Stimulated activated memory B cell treated with anti-CD40 and anti-IgM and Interleukin-4, amounts not matched to agents 10 μg/mL and 1 μg/mL and 100 μg/mL, for 72 hours (primary cell): Measurements from ENCODE around the gene ITIH4.

Experiments
- ATAC-seq: fragments of 150-1000 bp; cut with Tn5 transposase; 2 replicates; pipeline ENCODE4 v1.10.0; 2021
- H3K27ac Mint-ChIP-seq: one replicate; pipeline ENCODE4 v1.8.0; 2022; ENCODE audit warnings: mild to moderate bottlenecking, mixed read lengths
- H3K27me3 Mint-ChIP-seq: one replicate; pipeline ENCODE4 v1.8.0; 2022; ENCODE audit warnings: mixed read lengths
- H3K36me3 Mint-ChIP-seq: one replicate; pipeline ENCODE4 v1.8.0; 2022; ENCODE audit warnings: mixed read lengths
- H3K4me1 Mint-ChIP-seq: one replicate; pipeline ENCODE4 v1.8.0; 2022; ENCODE audit warnings: mixed read lengths
- H3K4me3 Mint-ChIP-seq: one replicate; pipeline ENCODE4 v1.8.0; 2022; ENCODE audit warnings: mild to moderate bottlenecking, moderate library complexity, mixed read lengths
- H3K9me3 Mint-ChIP-seq: one replicate; pipeline ENCODE4 v1.8.0; 2022; ENCODE audit warnings: mixed read lengths

Gene ITIH4

GRCh38 chr3:52843108-52843865, 12.8 kb upstream of the ITIH4 start:
- H3K36me3 Mint-ChIP-seq: peaks cover 42% of the 10 kb centered on the region
- H3K4me3 Mint-ChIP-seq: no peak overlapping the region
- no peaks in the 10 kb centered on the region for H3K9me3 Mint-ChIP-seq
- H3K27ac Mint-ChIP-seq: no peak overlapping the region
- H3K27me3 Mint-ChIP-seq: no peaks in the 10 kb centered on the region
- no peak for ATAC-seq
- H3K4me1 Mint-ChIP-seq: peaks cover 6% of the 10 kb centered on the region

GRCh38 chr3:52842424-52842823, 12.0 kb upstream of the ITIH4 start:
- ATAC-seq: no peak
- Mint-ChIP-seq H3K4me3 (no peak overlapping the region), H3K4me1 (peaks cover 6% of the 10 kb centered on the region), H3K27ac (no peak overlapping the region), H3K27me3 (no peaks in the 10 kb centered on the region), H3K36me3 (peaks cover 40% of the 10 kb centered on the region), H3K9me3 (no peaks in the 10 kb centered on the region)

GRCh38 chr3:52841981-52842340, 11.5 kb upstream of the ITIH4 start:
- Mint-ChIP-seq H3K27ac (no peak overlapping the region), H3K4me3 (no peak overlapping the region), H3K36me3 (peaks cover 39% of the 10 kb centered on the region), H3K27me3 (no peaks in the 10 kb centered on the region), H3K4me1 (peaks cover 6% of the 10 kb centered on the region), H3K9me3 (no peaks in the 10 kb centered on the region)
- ATAC-seq: no peak

GRCh38 chr3:52841211-52841980, 10.9 kb upstream of the ITIH4 start:
- H3K27ac Mint-ChIP-seq: no peak overlapping the region
- no peaks in the 10 kb centered on the region for H3K27me3 Mint-ChIP-seq
- peak; percentile 72 for ATAC-seq
- H3K4me1 Mint-ChIP-seq: peaks cover 12% of the 10 kb centered on the region
- no peak overlapping the region for H3K4me3 Mint-ChIP-seq
- no peaks in the 10 kb centered on the region for H3K9me3 Mint-ChIP-seq
- H3K36me3 Mint-ChIP-seq: peaks cover 44% of the 10 kb centered on the region

GRCh38 chr3:52839892-52840545, 9.5 kb upstream of the ITIH4 start:
- H3K36me3 Mint-ChIP-seq: peaks cover 47% of the 10 kb centered on the region
- ATAC-seq: no peak
- H3K27ac Mint-ChIP-seq: no peak overlapping the region
- H3K4me1 Mint-ChIP-seq: peaks cover 12% of the 10 kb centered on the region
- H3K27me3 Mint-ChIP-seq: no peaks in the 10 kb centered on the region
- H3K9me3 Mint-ChIP-seq: no peaks in the 10 kb centered on the region
- H3K4me3 Mint-ChIP-seq: no peak overlapping the region

- Mint-ChIP-seq H3K4me1 (peaks cover 12% of the 10 kb centered on the region), H3K9me3 (no peaks in the 10 kb centered on the region), H3K27me3 (no peaks in the 10 kb centered on the region), H3K4me3 (no peak overlapping the region), H3K27ac (no peak overlapping the region), H3K36me3 (peaks cover 41% of the 10 kb centered on the region)
- no peak for ATAC-seq
Observed at GRCh38 chr3:52839268-52839575, 8.8 kb upstream of the ITIH4 start.

GRCh38 chr3:52838561-52839267, 8.2 kb upstream of the ITIH4 start:
- no peak for ATAC-seq
- Mint-ChIP-seq H3K4me1 (peaks cover 12% of the 10 kb centered on the region), H3K9me3 (no peaks in the 10 kb centered on the region), H3K36me3 (peaks cover 41% of the 10 kb centered on the region), H3K27me3 (no peaks in the 10 kb centered on the region), H3K4me3 (no peak overlapping the region), H3K27ac (no peak overlapping the region)

- Mint-ChIP-seq H3K27ac (no peak overlapping the region), H3K4me3 (no peak overlapping the region)
Observed at GRCh38 chr3:52836986-52837385, 6.5 kb upstream of the ITIH4 start.

GRCh38 chr3:52836471-52836845, 6.0 kb upstream of the ITIH4 start:
- Mint-ChIP-seq H3K4me3 (no peak overlapping the region), H3K9me3 (no peaks in the 10 kb centered on the region), H3K27ac (no peak overlapping the region), H3K4me1 (peaks cover 8% of the 10 kb centered on the region), H3K27me3 (no peaks in the 10 kb centered on the region), H3K36me3 (peaks cover 32% of the 10 kb centered on the region)
- no peak for ATAC-seq

More at GRCh38 chr3:52836986-52837385, 6.5 kb upstream of the ITIH4 start:
- Mint-ChIP-seq H3K4me1 (peaks cover 12% of the 10 kb centered on the region), H3K27me3 (no peaks in the 10 kb centered on the region), H3K36me3 (peaks cover 37% of the 10 kb centered on the region), H3K9me3 (no peaks in the 10 kb centered on the region)
- no peak for ATAC-seq

- Mint-ChIP-seq H3K36me3 (peaks cover 26% of the 10 kb centered on the region), H3K27ac (no peak overlapping the region), H3K4me1 (peaks cover 6% of the 10 kb centered on the region), H3K27me3 (no peaks in the 10 kb centered on the region), H3K9me3 (no peaks in the 10 kb centered on the region), H3K4me3 (no peak overlapping the region)
- no peak for ATAC-seq
Observed at GRCh38 chr3:52835766-52836470, 5.4 kb upstream of the ITIH4 start.

- H3K36me3 Mint-ChIP-seq: peaks cover 21% of the 10 kb centered on the region
Observed at GRCh38 chr3:52834871-52835501, 4.5 kb upstream of the ITIH4 start, which contains the start of gene MUSTN1. Gene MUSTN1, minus strand, starts transcription at chr3:52835019. Its CDS starts 71 bp downstream, at chr3:52834948.

GRCh38 chr3:52833202-52833601, 2.7 kb upstream of the ITIH4 start:
- Mint-ChIP-seq H3K27me3 (no peaks in the 10 kb centered on the region), H3K36me3 (peaks cover 19% of the 10 kb centered on the region)
- no peak for ATAC-seq

More at GRCh38 chr3:52834871-52835501, 4.5 kb upstream of the ITIH4 start, which contains the start of gene MUSTN1:
- Mint-ChIP-seq H3K4me3 (no peak within 1 kb of the TSS), H3K4me1 (peaks cover 6% of the 10 kb centered on the region), H3K27me3 (no peaks in the 10 kb centered on the region), H3K27ac (no peak within 1 kb of the TSS), H3K9me3 (no peaks in the 10 kb centered on the region)
- ATAC-seq: no peak

GRCh38 chr3:52831500-52832301, 1.2 kb upstream of the ITIH4 start:
- ATAC-seq: no peak
- H3K4me1 Mint-ChIP-seq: peaks cover 3% of the 10 kb centered on the region
- no peaks in the 10 kb centered on the region for H3K9me3 Mint-ChIP-seq
- peaks cover 9% of the 10 kb centered on the region for H3K36me3 Mint-ChIP-seq
- no peak overlapping the region for H3K4me3 Mint-ChIP-seq
- H3K27ac Mint-ChIP-seq: no peak overlapping the region
- H3K27me3 Mint-ChIP-seq: no peaks in the 10 kb centered on the region

More at GRCh38 chr3:52833202-52833601, 2.7 kb upstream of the ITIH4 start:
- Mint-ChIP-seq H3K27ac (no peak overlapping the region), H3K9me3 (no peaks in the 10 kb centered on the region), H3K4me1 (peaks cover 6% of the 10 kb centered on the region), H3K4me3 (no peak overlapping the region)
